ENCODE results near the gene AP1G2. TPM values are rescaled to one million over a fixed set of nuclear protein-coding genes. Genes with fewer than 3 reads are reported as not detected.

Gene AP1G2
- total and polyA plus RNA-seq, 2 of the 13 experiments (the other 11 are each of a cell fraction or from before 2014, with no cell fraction given) = 96.9 to 611 TPM

DNA sequence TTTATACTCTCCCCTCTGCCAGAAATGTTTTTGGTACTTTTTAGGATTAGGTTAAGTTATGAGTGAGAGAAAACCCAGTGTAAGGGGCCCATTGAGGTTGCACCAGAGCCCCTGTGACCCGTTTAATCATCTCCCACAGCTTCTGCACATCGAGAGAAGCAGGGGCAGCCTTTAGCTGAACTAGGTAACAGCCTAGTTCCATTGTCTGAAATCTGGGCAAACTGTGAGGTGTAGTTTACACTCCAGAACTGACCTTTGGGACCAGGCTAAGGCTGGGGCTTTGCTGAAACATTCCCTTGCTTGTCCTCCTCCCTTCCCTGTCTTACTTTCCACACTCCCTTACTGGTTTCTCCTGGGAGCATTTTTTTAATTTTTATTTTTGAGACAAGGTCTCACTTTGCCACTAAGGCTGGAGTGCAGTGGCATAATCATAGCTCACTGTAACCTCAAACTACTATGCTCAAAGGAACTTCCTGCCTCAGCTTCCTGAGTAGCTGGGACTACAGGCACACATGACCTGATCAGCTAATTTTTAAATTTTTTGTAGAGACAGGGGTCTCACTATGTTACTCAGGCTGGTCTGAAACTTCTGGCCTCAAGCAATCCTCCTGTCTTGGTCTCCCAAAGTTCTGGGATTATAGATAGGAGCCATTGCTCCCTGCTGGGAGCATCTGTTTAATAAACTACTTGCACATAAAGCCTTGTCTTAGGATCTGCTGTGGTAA lies 42.7 kb upstream of the AP1G2 start (continued):
- TF ChIP-seq, protein P1, sequence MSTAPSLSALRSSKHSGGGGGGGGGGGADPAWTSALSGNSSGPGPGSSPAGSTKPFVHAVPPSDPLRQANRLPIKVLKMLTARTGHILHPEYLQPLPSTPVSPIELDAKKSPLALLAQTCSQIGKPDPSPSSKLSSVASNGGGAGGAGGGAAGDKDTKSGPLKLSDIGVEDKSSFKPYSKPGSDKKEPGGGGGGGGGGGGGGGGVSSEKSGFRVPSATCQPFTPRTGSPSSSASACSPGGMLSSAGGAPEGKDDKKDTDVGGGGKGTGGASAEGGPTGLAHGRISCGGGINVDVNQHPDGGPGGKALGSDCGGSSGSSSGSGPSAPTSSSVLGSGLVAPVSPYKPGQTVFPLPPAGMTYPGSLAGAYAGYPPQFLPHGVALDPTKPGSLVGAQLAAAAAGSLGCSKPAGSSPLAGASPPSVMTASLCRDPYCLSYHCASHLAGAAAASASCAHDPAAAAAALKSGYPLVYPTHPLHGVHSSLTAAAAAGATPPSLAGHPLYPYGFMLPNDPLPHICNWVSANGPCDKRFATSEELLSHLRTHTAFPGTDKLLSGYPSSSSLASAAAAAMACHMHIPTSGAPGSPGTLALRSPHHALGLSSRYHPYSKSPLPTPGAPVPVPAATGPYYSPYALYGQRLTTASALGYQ (CRISPR knock-in tag; IDR thresholded peaks at IDR 0.05) = peak; percentile 35
- no peak for TF ChIP-seq RBM22 (optimal IDR thresholded peaks at IDR 0.05; ENCODE audit: low read length)
- TF ChIP-seq, protein P2, sequence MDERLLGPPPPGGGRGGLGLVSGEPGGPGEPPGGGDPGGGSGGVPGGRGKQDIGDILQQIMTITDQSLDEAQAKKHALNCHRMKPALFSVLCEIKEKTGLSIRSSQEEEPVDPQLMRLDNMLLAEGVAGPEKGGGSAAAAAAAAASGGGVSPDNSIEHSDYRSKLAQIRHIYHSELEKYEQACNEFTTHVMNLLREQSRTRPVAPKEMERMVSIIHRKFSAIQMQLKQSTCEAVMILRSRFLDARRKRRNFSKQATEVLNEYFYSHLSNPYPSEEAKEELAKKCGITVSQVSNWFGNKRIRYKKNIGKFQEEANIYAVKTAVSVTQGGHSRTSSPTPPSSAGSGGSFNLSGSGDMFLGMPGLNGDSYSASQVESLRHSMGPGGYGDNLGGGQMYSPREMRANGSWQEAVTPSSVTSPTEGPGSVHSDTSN (CRISPR knock-in tag; IDR thresholded peaks at IDR 0.05) = 0 out of 2 replicates have a peak, but pooled peaks have one; percentile 21
- TF ChIP-seq BRD4 (CRISPR knock-in tag; IDR thresholded peaks at IDR 0.05) = peak; percentile 73
- TF ChIP-seq SALL1 (CRISPR knock-in tag; IDR thresholded peaks at IDR 0.05) = peak; percentile 77; the same call in 1 of the 2 replicates
- TF ChIP-seq SOX13 (IDR thresholded peaks at IDR 0.05) = peak; percentile 58
- TF ChIP-seq SOX13 (CRISPR knock-in tag; conservative IDR thresholded peaks at IDR 0.05 in 1 of 2, IDR thresholded peaks at IDR 0.05 in 1 of 2) = peak in 1 of 2 experiments; percentile 96; a peak in 2 of 4 replicates
- TF ChIP-seq ZNF101 (CRISPR knock-in tag; IDR thresholded peaks at IDR 0.05; ENCODE audit: borderline replicate concordance, low read depth) = no peak; the same call in 1 of the 2 replicates
- TF ChIP-seq, protein P3, sequence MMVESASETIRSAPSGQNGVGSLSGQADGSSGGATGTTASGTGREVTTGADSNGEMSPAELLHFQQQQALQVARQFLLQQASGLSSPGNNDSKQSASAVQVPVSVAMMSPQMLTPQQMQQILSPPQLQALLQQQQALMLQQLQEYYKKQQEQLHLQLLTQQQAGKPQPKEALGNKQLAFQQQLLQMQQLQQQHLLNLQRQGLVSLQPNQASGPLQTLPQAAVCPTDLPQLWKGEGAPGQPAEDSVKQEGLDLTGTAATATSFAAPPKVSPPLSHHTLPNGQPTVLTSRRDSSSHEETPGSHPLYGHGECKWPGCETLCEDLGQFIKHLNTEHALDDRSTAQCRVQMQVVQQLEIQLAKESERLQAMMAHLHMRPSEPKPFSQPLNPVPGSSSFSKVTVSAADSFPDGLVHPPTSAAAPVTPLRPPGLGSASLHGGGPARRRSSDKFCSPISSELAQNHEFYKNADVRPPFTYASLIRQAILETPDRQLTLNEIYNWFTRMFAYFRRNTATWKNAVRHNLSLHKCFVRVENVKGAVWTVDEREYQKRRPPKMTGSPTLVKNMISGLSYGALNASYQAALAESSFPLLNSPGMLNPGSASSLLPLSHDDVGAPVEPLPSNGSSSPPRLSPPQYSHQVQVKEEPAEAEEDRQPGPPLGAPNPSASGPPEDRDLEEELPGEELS (CRISPR knock-in tag; IDR thresholded peaks at IDR 0.05) = peak; percentile 88
- TF ChIP-seq, protein P4, sequence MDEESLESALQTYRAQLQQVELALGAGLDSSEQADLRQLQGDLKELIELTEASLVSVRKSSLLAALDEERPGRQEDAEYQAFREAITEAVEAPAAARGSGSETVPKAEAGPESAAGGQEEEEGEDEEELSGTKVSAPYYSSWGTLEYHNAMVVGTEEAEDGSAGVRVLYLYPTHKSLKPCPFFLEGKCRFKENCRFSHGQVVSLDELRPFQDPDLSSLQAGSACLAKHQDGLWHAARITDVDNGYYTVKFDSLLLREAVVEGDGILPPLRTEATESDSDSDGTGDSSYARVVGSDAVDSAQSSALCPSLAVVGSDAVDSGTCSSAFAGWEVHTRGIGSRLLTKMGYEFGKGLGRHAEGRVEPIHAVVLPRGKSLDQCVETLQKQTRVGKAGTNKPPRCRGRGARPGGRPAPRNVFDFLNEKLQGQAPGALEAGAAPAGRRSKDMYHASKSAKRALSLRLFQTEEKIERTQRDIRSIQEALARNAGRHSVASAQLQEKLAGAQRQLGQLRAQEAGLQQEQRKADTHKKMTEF (CRISPR knock-in tag; IDR thresholded peaks at IDR 0.05) = peak; percentile 23; the same call in 1 of the 2 replicates
- peak; percentile 71 for TF ChIP-seq XRCC5 (optimal IDR thresholded peaks at IDR 0.05; ENCODE audit: low read length)
- TF ChIP-seq TGIF2 (CRISPR knock-in tag; IDR thresholded peaks at IDR 0.05) = peak; percentile 34; the same call in 1 of the 2 replicates
- peak; percentile 11; the same call in 1 of the 2 replicates for TF ChIP-seq ZBTB7B (CRISPR knock-in tag; IDR thresholded peaks at IDR 0.05)
- TF ChIP-seq LCORL (IDR thresholded peaks at IDR 0.05) = no peak
- TF ChIP-seq LCORL (CRISPR knock-in tag; IDR thresholded peaks at IDR 0.05) = peak; percentile 85
- TF ChIP-seq NCOA5 (CRISPR knock-in tag; IDR thresholded peaks at IDR 0.05) = peak; percentile 5; the same call in 1 of the 2 replicates
- TF ChIP-seq RARA (CRISPR knock-in tag; IDR thresholded peaks at IDR 0.05) = peak; percentile 79
- TF ChIP-seq, protein P5, sequence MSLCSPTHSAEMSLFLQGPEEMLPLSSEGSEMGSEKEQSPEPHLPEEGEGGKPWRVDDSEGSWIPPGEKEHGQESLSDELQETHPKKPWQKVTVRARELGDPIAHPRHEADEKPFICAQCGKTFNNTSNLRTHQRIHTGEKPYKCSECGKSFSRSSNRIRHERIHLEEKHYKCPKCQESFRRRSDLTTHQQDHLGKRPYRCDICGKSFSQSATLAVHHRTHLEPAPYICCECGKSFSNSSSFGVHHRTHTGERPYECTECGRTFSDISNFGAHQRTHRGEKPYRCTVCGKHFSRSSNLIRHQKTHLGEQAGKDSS (CRISPR knock-in tag; IDR thresholded peaks at IDR 0.05; ENCODE audit: borderline replicate concordance, low read depth) = no peak; the same call in 1 of the 2 replicates
- TF ChIP-seq KDM1A (CRISPR knock-in tag; IDR thresholded peaks at IDR 0.05) = no peak
